GM12801 (cell line): ENCODE results near the gene FMNL1.

Source experiments
- CTCF ChIP-seq: IDR thresholded peaks from one replicate; pipeline ENCODE4 v1.5.1; 2011; ENCODE audit warnings: control low read depth; ENCODE audit not compliant: insufficient read length; ENCODE audit errors: extremely low read depth

FMNL1 gene

GRCh38 chr17:45221081-45222013, at the start of gene FMNL1:
TSS of gene FMNL1 (plus strand) at chr17:45221885. CDS start at chr17:45222125, 240 bp downstream.
- TF ChIP-seq CTCF: no peak

GRCh38 chr17:45172232-45172540, 49.5 kb upstream of the FMNL1 start:
- TF ChIP-seq CTCF: no peak

- TF ChIP-seq CTCF: no peak
Observed at GRCh38 chr17:45172541-45173286, 49.0 kb upstream of the FMNL1 start.

- no peak for TF ChIP-seq CTCF
Observed at GRCh38 chr17:45175759-45176115, 45.9 kb upstream of the FMNL1 start.

- no peak for TF ChIP-seq CTCF
Observed at GRCh38 chr17:45177563-45177962, 44.1 kb upstream of the FMNL1 start.

- TF ChIP-seq CTCF: no peak
Observed at GRCh38 chr17:45184144-45184543, 37.5 kb upstream of the FMNL1 start.

GRCh38 chr17:45186801-45187354, 34.8 kb upstream of the FMNL1 start:
- TF ChIP-seq CTCF: no peak
